Memory B cell (primary cell): ENCODE results near the gene LRRN3.
A peak's percentile ranks its signal among the peaks of the same experiment; 100 is the strongest.

Experiments used
- ATAC-seq: fragments of 150-1000 bp; cut with Tn5 transposase; 2 replicates; pipeline ENCODE4 v1.10.0; 2021; ENCODE audit warnings: low read depth, mild to moderate bottlenecking, moderate library complexity
- DNase-seq, 2 donors: peaks; one replicate each; pipeline ENCODE4 v3.0.0; 2022; ENCODE audit warnings: low spot score in 2 of 2
- H3K27ac Mint-ChIP-seq: one replicate; pipeline ENCODE4 v1.8.0; 2022; ENCODE audit warnings: mild to moderate bottlenecking, moderate library complexity, mixed read lengths
- H3K27me3 Mint-ChIP-seq: one replicate; pipeline ENCODE4 v1.8.0; 2022; ENCODE audit warnings: mixed read lengths
- H3K36me3 Mint-ChIP-seq: one replicate; pipeline ENCODE4 v1.8.0; 2022; ENCODE audit warnings: mild to moderate bottlenecking, mixed read lengths
- H3K4me1 Mint-ChIP-seq: one replicate; pipeline ENCODE4 v1.8.0; 2022; ENCODE audit warnings: mixed read lengths
- H3K4me3 Mint-ChIP-seq: one replicate; pipeline ENCODE4 v1.8.0; 2022; ENCODE audit warnings: mild to moderate bottlenecking, moderate library complexity, mixed read lengths
- H3K9me3 Mint-ChIP-seq: one replicate; pipeline ENCODE4 v1.8.0; 2022; ENCODE audit warnings: mixed read lengths

LRRN3 gene

GRCh38 chr7:111088328-111088727 is 2.6 kb upstream of the LRRN3 start:
- H3K27me3 Mint-ChIP-seq = no peaks in the 10 kb centered on the region
- no peak overlapping the region for H3K27ac Mint-ChIP-seq
- H3K4me1 Mint-ChIP-seq = peaks cover 18% of the 10 kb centered on the region
- H3K36me3 Mint-ChIP-seq = no peaks in the 10 kb centered on the region
- no peak for DNase-seq
- ATAC-seq = no peak
- no peak overlapping the region for H3K4me3 Mint-ChIP-seq
- no peaks in the 10 kb centered on the region for H3K9me3 Mint-ChIP-seq

GRCh38 chr7:111089822-111090426 is 1.0 kb upstream of the LRRN3 start:
- no peaks in the 10 kb centered on the region for H3K36me3 Mint-ChIP-seq
- ATAC-seq = peak; percentile 54
- H3K9me3 Mint-ChIP-seq = no peaks in the 10 kb centered on the region
- H3K4me3 Mint-ChIP-seq = no peak overlapping the region
- no peaks in the 10 kb centered on the region for H3K27me3 Mint-ChIP-seq
- DNase-seq = peak in 1 of 2 donors; percentile 4
- H3K27ac Mint-ChIP-seq = no peak overlapping the region
- H3K4me1 Mint-ChIP-seq = peaks cover 5% of the 10 kb centered on the region

GRCh38 chr7:111091593-111092358 is 849 bp downstream of the LRRN3 start:
- ATAC-seq (no peak), DNase-seq (no peak)

GRCh38 chr7:111092406-111093236 is 1.7 kb downstream of the LRRN3 start:
- no peaks in the 10 kb centered on the region for H3K9me3 Mint-ChIP-seq
- ATAC-seq (no peak), DNase-seq (no peak)
- peaks cover 3% of the 10 kb centered on the region for H3K4me1 Mint-ChIP-seq
- no peaks in the 10 kb centered on the region for H3K27me3 Mint-ChIP-seq
- H3K27ac Mint-ChIP-seq = peak overlapping the region; percentile 19
- no peaks in the 10 kb centered on the region for H3K36me3 Mint-ChIP-seq
- no peak overlapping the region for H3K4me3 Mint-ChIP-seq

More at GRCh38 chr7:111091593-111092358, 849 bp downstream of the LRRN3 start:
- Mint-ChIP-seq H3K27ac (no peak overlapping the region), H3K27me3 (no peaks in the 10 kb centered on the region), H3K4me1 (peaks cover 3% of the 10 kb centered on the region), H3K4me3 (no peak overlapping the region), H3K9me3 (no peaks in the 10 kb centered on the region), H3K36me3 (no peaks in the 10 kb centered on the region)

GRCh38 chr7:111093496-111093895 is 2.6 kb downstream of the LRRN3 start:
- ATAC-seq = no peak
- H3K9me3 Mint-ChIP-seq = no peaks in the 10 kb centered on the region
- no peak overlapping the region for H3K4me3 Mint-ChIP-seq
- no peaks in the 10 kb centered on the region for H3K36me3 Mint-ChIP-seq
- no peak for DNase-seq
- H3K27ac Mint-ChIP-seq = no peak overlapping the region
- no peaks in the 10 kb centered on the region for H3K27me3 Mint-ChIP-seq
- H3K4me1 Mint-ChIP-seq = peaks cover 5% of the 10 kb centered on the region

GRCh38 chr7:111094419-111094818 is 3.5 kb downstream of the LRRN3 start:
- no peak overlapping the region for H3K27ac Mint-ChIP-seq
- no peak overlapping the region for H3K4me3 Mint-ChIP-seq
- ATAC-seq (no peak), DNase-seq (no peak)
- no peaks in the 10 kb centered on the region for H3K36me3 Mint-ChIP-seq
- H3K27me3 Mint-ChIP-seq = no peaks in the 10 kb centered on the region
- peaks cover 7% of the 10 kb centered on the region for H3K4me1 Mint-ChIP-seq
- H3K9me3 Mint-ChIP-seq = no peaks in the 10 kb centered on the region

- Mint-ChIP-seq H3K4me1 (peaks cover 4% of the 10 kb centered on the region), H3K27ac (no peak overlapping the region), H3K4me3 (no peak overlapping the region), H3K9me3 (no peaks in the 10 kb centered on the region), H3K36me3 (no peaks in the 10 kb centered on the region), H3K27me3 (no peaks in the 10 kb centered on the region)
- DNase-seq (no peak), ATAC-seq (no peak)
Observed at GRCh38 chr7:111096997-111097396, 6.1 kb downstream of the LRRN3 start.

- no peaks in the 10 kb centered on the region for H3K9me3 Mint-ChIP-seq
- no peaks in the 10 kb centered on the region for H3K36me3 Mint-ChIP-seq
- DNase-seq (peak in 1 of 2 donors; percentile 12), ATAC-seq (peak; percentile 72)
- peaks cover 4% of the 10 kb centered on the region for H3K4me1 Mint-ChIP-seq
- H3K4me3 Mint-ChIP-seq = no peak overlapping the region
- no peak overlapping the region for H3K27ac Mint-ChIP-seq
- no peaks in the 10 kb centered on the region for H3K27me3 Mint-ChIP-seq
Observed at GRCh38 chr7:111098011-111098925, 7.3 kb downstream of the LRRN3 start.

- Mint-ChIP-seq H3K4me3 (no peak overlapping the region), H3K27me3 (no peaks in the 10 kb centered on the region), H3K27ac (no peak overlapping the region), H3K36me3 (no peaks in the 10 kb centered on the region), H3K9me3 (no peaks in the 10 kb centered on the region), H3K4me1 (peaks cover 7% of the 10 kb centered on the region)
- DNase-seq (no peak), ATAC-seq (peak; percentile 22)
Observed at GRCh38 chr7:111098926-111099250, 8.0 kb downstream of the LRRN3 start.

GRCh38 chr7:111101856-111102646 is 11.1 kb downstream of the LRRN3 start:
- H3K36me3 Mint-ChIP-seq = no peaks in the 10 kb centered on the region
- no peak overlapping the region for H3K27ac Mint-ChIP-seq
- no peak overlapping the region for H3K4me3 Mint-ChIP-seq
- no peaks in the 10 kb centered on the region for H3K27me3 Mint-ChIP-seq
- no peaks in the 10 kb centered on the region for H3K9me3 Mint-ChIP-seq
- no peak for DNase-seq
- peaks cover 24% of the 10 kb centered on the region for H3K4me1 Mint-ChIP-seq
- ATAC-seq = no peak

GRCh38 chr7:111103136-111103535 is 12.2 kb downstream of the LRRN3 start:
- H3K27me3 Mint-ChIP-seq = no peaks in the 10 kb centered on the region
- no peaks in the 10 kb centered on the region for H3K9me3 Mint-ChIP-seq
- H3K4me1 Mint-ChIP-seq = peaks cover 24% of the 10 kb centered on the region
- DNase-seq (no peak), ATAC-seq (no peak)
- H3K4me3 Mint-ChIP-seq = no peak overlapping the region
- H3K36me3 Mint-ChIP-seq = no peaks in the 10 kb centered on the region
- no peak overlapping the region for H3K27ac Mint-ChIP-seq

GRCh38 chr7:111103678-111104274 is 12.8 kb downstream of the LRRN3 start:
- peak overlapping the region; percentile 91 for H3K27ac Mint-ChIP-seq
- no peaks in the 10 kb centered on the region for H3K36me3 Mint-ChIP-seq
- no peaks in the 10 kb centered on the region for H3K9me3 Mint-ChIP-seq
- DNase-seq (no peak), ATAC-seq (peak; percentile 67)
- H3K4me3 Mint-ChIP-seq = peak overlapping the region; percentile 31
- H3K4me1 Mint-ChIP-seq = peaks cover 20% of the 10 kb centered on the region
- H3K27me3 Mint-ChIP-seq = no peaks in the 10 kb centered on the region

GRCh38 chr7:111104710-111105109 is 13.8 kb downstream of the LRRN3 start:
- no peaks in the 10 kb centered on the region for H3K27me3 Mint-ChIP-seq
- peaks cover 20% of the 10 kb centered on the region for H3K4me1 Mint-ChIP-seq
- no peaks in the 10 kb centered on the region for H3K9me3 Mint-ChIP-seq
- peak overlapping the region; percentile 91 for H3K27ac Mint-ChIP-seq
- DNase-seq = peak in 1 of 2 donors; percentile 11
- H3K36me3 Mint-ChIP-seq = no peaks in the 10 kb centered on the region
- H3K4me3 Mint-ChIP-seq = peak overlapping the region; percentile 31
- peak; percentile 86 for ATAC-seq
